CD4-positive, CD25-positive, alpha-beta regulatory T cell (primary cell): ENCODE measurements around the gene PRICKLE2. TPM values are rescaled to one million over a fixed set of nuclear protein-coding genes. Genes with fewer than 3 reads are reported as not detected.

Experiments
- ATAC-seq, 2 donors: fragments of 150-1000 bp; cut with Tn5 transposase; one replicate each; pipeline ENCODE4 v1.10.0; 2021; ENCODE audit warnings: low read depth in 2 of 2, moderate number of reproducible peaks in 2 of 2, moderate library complexity in 1 of 2
- DNase-seq, 3 donors: peaks; one replicate each; pipeline versions ENCODE4 v3.0.0 to v3.0.0-alpha.2; 2012 to 2022; ENCODE audit warnings: mixed read lengths in 1 of 3
- H3K27ac ChIP-seq: one replicate; pipeline ENCODE4 v1.7.0; 2013; ENCODE audit warnings: mild to moderate bottlenecking, low read length; ENCODE audit not compliant: insufficient read depth, poor library complexity, severe bottlenecking
- H3K27me3 ChIP-seq: one replicate; pipeline ENCODE4 v1.7.0; 2013; ENCODE audit warnings: low read length; ENCODE audit not compliant: control insufficient read depth, insufficient read depth
- H3K36me3 ChIP-seq: one replicate; pipeline ENCODE4 v1.7.0; 2013; ENCODE audit warnings: mild to moderate bottlenecking, low read length, moderate library complexity; ENCODE audit not compliant: control insufficient read depth, insufficient read depth
- H3K4me1 ChIP-seq: 2 replicates; pipeline ENCODE4 v1.7.0; 2013; ENCODE audit warnings: mild to moderate bottlenecking, low read length; ENCODE audit not compliant: insufficient read depth, control insufficient read depth, poor library complexity, severe bottlenecking
- H3K4me3 ChIP-seq: one replicate; pipeline ENCODE4 v1.7.0; 2013; ENCODE audit warnings: low read depth, mild to moderate bottlenecking, low read length, moderate library complexity
- H3K9me3 ChIP-seq, 2 experiments: 1 replicate in 1 of 2; 2 replicates in 1 of 2; pipeline ENCODE4 v1.7.0; 2013; ENCODE audit warnings: low read length in 2 of 2, mild to moderate bottlenecking in 1 of 2, moderate library complexity in 1 of 2; ENCODE audit not compliant: control insufficient read depth in 2 of 2
- H3K27ac Mint-ChIP-seq, 3 donors: one replicate each; pipeline ENCODE4 v1.8.0; 2020 to 2022; ENCODE audit warnings: mild to moderate bottlenecking in 3 of 3, mixed read lengths in 3 of 3, moderate library complexity in 2 of 3
- H3K27me3 Mint-ChIP-seq: one replicate; pipeline ENCODE4 v1.8.0; 2022; ENCODE audit warnings: mild to moderate bottlenecking, mixed read lengths
- H3K36me3 Mint-ChIP-seq: one replicate; pipeline ENCODE4 v1.8.0; 2020; ENCODE audit warnings: mixed read lengths
- H3K4me1 Mint-ChIP-seq, 4 donors: one replicate each; pipeline ENCODE4 v1.8.0; 2020 to 2022; ENCODE audit warnings: mixed read lengths in 4 of 4, mild to moderate bottlenecking in 1 of 4
- H3K4me3 Mint-ChIP-seq, 4 donors: one replicate each; pipeline ENCODE4 v1.8.0; 2020 to 2022; ENCODE audit warnings: mild to moderate bottlenecking in 4 of 4, mixed read lengths in 4 of 4, moderate library complexity in 3 of 4
- H3K9me3 Mint-ChIP-seq, 7 donors: one replicate each; pipeline ENCODE4 v1.8.0; 2020 to 2022; ENCODE audit warnings: mixed read lengths in 7 of 7, mild to moderate bottlenecking in 3 of 7, moderate library complexity in 2 of 7
- polyA plus RNA-seq, 4 donors: library from polyadenylated mRNA; unstranded; fragments of 300-500 nt; fragmentation: Illumina TruSeq; gene quantifications; one replicate each; pipeline ENCODE4 v1.2.3, GENCODE V29; 2021
- total RNA-seq: library from RNA; stranded (reverse); gene quantifications from one replicate; pipeline ENCODE4 v1.2.3, GENCODE V29; 2022

Gene PRICKLE2
- total and polyA plus RNA-seq, 5 donors from 2014 or later, result 0.15 TPM; not detected in 4

DNA sequence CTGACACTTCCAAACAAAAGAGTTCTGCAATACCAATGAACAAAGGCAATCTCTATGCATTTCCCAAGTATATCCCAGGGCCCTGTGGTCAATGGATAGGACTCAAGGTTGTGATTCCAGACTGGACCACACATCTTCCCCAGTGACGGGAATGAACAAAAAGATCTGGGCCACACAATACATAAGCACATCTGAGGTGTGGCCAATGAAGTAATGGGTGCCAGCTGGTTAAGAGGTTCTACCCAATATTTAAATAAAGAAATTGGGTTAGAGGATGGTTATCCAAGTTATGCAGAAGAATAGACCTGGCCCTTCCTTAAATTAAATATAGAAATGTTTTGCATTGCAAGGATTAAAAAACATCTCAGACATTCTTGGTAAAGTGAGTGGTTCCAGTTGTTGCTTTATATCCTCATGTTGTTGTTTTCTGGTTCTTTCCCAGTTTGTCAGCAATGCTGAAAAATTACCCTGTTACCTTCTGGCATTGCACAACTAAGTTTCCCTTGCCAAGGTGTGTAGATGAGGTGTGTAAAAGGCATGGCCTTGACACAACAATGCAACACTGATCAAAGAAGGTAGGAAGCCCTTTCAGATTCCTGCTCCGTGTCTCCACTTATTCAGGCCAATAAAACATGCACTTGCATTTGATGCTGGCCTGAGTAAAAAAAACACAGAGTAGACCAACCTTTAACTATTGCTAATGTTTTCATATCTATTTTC, 86.5 kb downstream of the PRICKLE2 start:
- Mint-ChIP-seq H3K4me3 (no peak overlapping the region), H3K4me1 (no peaks in the 10 kb centered on the region)

GRCh38 chr3:64138046-64138445, 87.2 kb downstream of the PRICKLE2 start:
- ATAC-seq (no peak), DNase-seq (no peak)
- H3K9me3 ChIP-seq, result no peaks in the 10 kb centered on the region
- Mint-ChIP-seq H3K27ac (no peak overlapping the region), H3K36me3 (no peaks in the 10 kb centered on the region), H3K9me3 (peaks cover 0 to 3% (median 0%) of the 10 kb centered on the region in 7 donors), H3K4me3 (no peak overlapping the region), H3K4me1 (no peaks in the 10 kb centered on the region), H3K27me3 (no peaks in the 10 kb centered on the region)
- H3K27ac ChIP-seq, result no peak overlapping the region
- H3K36me3 ChIP-seq, result no peaks in the 10 kb centered on the region
- H3K4me3 ChIP-seq, result no peak overlapping the region
- peaks cover 2% of the 10 kb centered on the region for H3K27me3 ChIP-seq
- H3K4me1 ChIP-seq, result no peaks in the 10 kb centered on the region

More for the DNA sequence above, 86.5 kb downstream of the PRICKLE2 start:
- Histone ChIP-seq H3K27ac (no peak overlapping the region), H3K4me3 (no peak overlapping the region), H3K36me3 (no peaks in the 10 kb centered on the region), H3K4me1 (no peaks in the 10 kb centered on the region), H3K9me3 (no peaks in the 10 kb centered on the region), H3K27me3 (peaks cover 2% of the 10 kb centered on the region)
- DNase-seq, result no peak
- no peaks in the 10 kb centered on the region for H3K36me3 Mint-ChIP-seq
- no peaks in the 10 kb centered on the region for H3K27me3 Mint-ChIP-seq
- ATAC-seq, result no peak
- H3K27ac Mint-ChIP-seq, result no peak overlapping the region
- peaks cover 0 to 3% (median 0%) of the 10 kb centered on the region in 7 donors for H3K9me3 Mint-ChIP-seq

GRCh38 chr3:64134882-64135281, 90.4 kb downstream of the PRICKLE2 start:
- no peak for DNase-seq
- no peaks in the 10 kb centered on the region for H3K9me3 ChIP-seq
- H3K4me3 Mint-ChIP-seq, result no peak overlapping the region
- no peak for ATAC-seq
- no peak overlapping the region for H3K27ac Mint-ChIP-seq
- H3K4me1 Mint-ChIP-seq, result no peaks in the 10 kb centered on the region
- no peak overlapping the region for H3K27ac ChIP-seq
- H3K4me3 ChIP-seq, result no peak overlapping the region
- peaks cover 0 to 3% (median 0%) of the 10 kb centered on the region in 7 donors for H3K9me3 Mint-ChIP-seq
- H3K36me3 ChIP-seq, result no peaks in the 10 kb centered on the region
- peaks cover 5% of the 10 kb centered on the region for H3K27me3 Mint-ChIP-seq
- H3K36me3 Mint-ChIP-seq, result no peaks in the 10 kb centered on the region
- H3K4me1 ChIP-seq, result no peaks in the 10 kb centered on the region
- no peaks in the 10 kb centered on the region for H3K27me3 ChIP-seq

- no peaks in the 10 kb centered on the region for H3K36me3 Mint-ChIP-seq
- H3K4me3 ChIP-seq, result no peak overlapping the region
- no peak overlapping the region for H3K27ac Mint-ChIP-seq
- ATAC-seq (no peak), DNase-seq (no peak)
- no peaks in the 10 kb centered on the region for H3K36me3 ChIP-seq
- H3K9me3 ChIP-seq, result no peaks in the 10 kb centered on the region
- H3K4me1 ChIP-seq, result no peaks in the 10 kb centered on the region
- peaks cover 0 to 3% (median 1%) of the 10 kb centered on the region in 7 donors for H3K9me3 Mint-ChIP-seq
- H3K4me3 Mint-ChIP-seq, result no peak overlapping the region
- H3K4me1 Mint-ChIP-seq, result no peaks in the 10 kb centered on the region
- no peaks in the 10 kb centered on the region for H3K27me3 ChIP-seq
- no peak overlapping the region for H3K27ac ChIP-seq
- peaks cover 10% of the 10 kb centered on the region for H3K27me3 Mint-ChIP-seq
These were observed 91.3 kb downstream of the PRICKLE2 start for GRCh38 chr3:64133987-64134386.

- Histone ChIP-seq H3K27ac (no peak overlapping the region), H3K27me3 (no peaks in the 10 kb centered on the region), H3K4me3 (no peak overlapping the region), H3K36me3 (no peaks in the 10 kb centered on the region), H3K4me1 (no peaks in the 10 kb centered on the region), H3K9me3 (no peaks in the 10 kb centered on the region)
- no peak overlapping the region for H3K4me3 Mint-ChIP-seq
- ATAC-seq, result no peak
- H3K27me3 Mint-ChIP-seq, result peaks cover 10% of the 10 kb centered on the region
- no peak overlapping the region for H3K27ac Mint-ChIP-seq
- no peaks in the 10 kb centered on the region for H3K36me3 Mint-ChIP-seq
- DNase-seq, result no peak
- H3K4me1 Mint-ChIP-seq, result no peaks in the 10 kb centered on the region
- peaks cover 0 to 3% (median 1%) of the 10 kb centered on the region in 7 donors for H3K9me3 Mint-ChIP-seq
These were observed 92.0 kb downstream of the PRICKLE2 start for GRCh38 chr3:64133272-64133671.

DNA sequence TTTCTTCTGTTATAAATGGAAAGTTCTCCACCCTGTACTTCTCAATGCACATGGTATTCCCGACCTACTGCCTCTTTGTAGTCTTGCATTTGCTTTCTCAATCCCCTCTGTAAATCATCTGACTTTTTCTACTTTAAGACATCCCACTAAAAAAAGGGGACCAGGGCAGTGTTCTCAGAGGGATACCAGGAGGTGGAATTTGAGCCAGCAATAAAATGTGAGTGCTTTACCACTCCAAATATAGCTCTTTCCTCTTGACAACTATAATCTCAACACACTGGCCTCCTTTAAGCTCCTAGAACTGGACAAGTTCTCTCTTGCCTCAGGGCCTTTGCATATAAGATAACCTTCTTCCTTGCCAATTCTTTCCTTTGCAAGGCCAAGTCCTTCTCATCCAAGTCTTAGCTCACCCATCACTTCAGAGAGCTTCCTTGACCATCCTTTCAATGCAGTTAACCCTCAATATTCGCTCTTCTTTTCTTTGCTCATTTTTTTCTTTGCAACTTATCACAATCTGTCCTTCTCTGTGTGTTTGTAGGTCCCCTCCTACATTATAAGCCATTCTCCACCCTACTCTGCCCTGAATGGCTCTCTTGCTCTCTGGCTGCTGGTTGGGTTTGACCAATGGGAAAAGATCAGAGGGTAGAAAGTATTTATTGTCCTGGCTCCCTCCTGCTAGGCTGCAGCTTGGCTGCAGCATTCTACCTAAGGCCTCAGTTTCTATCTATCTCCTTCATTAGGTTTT, 93.4 kb downstream of the PRICKLE2 start:
- DNase-seq (no peak), ATAC-seq (no peak)
- no peaks in the 10 kb centered on the region for H3K4me1 ChIP-seq
- Mint-ChIP-seq H3K9me3 (peaks cover 0 to 3% (median 0%) of the 10 kb centered on the region in 7 donors), H3K27ac (no peak overlapping the region), H3K4me1 (no peaks in the 10 kb centered on the region), H3K4me3 (no peak overlapping the region), H3K27me3 (peaks cover 10% of the 10 kb centered on the region), H3K36me3 (no peaks in the 10 kb centered on the region)
- no peaks in the 10 kb centered on the region for H3K27me3 ChIP-seq
- H3K27ac ChIP-seq, result no peak overlapping the region
- no peaks in the 10 kb centered on the region for H3K9me3 ChIP-seq
- no peaks in the 10 kb centered on the region for H3K36me3 ChIP-seq
- H3K4me3 ChIP-seq, result no peak overlapping the region

DNA sequence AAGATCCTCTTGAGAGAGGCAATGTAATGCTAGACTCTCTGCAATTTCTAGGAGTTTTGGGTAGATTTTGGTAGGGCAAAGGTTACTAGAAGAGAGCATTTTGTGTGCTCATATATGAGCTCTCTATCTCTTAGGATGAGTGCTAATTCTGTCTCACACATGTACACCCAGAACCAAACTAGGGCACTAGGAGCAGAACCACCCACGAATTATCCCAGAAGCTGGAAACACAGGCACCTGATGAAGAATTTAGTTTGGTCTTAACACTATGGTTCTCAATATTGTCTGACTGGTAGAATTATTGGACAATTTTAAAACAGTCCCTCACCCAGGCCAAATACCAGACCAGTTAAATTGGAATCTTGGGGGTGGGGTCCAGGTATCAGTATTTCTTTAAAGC, 94.8 kb downstream of the PRICKLE2 start:
- no peak for DNase-seq
- Histone ChIP-seq H3K4me3 (no peak overlapping the region), H3K27ac (no peak overlapping the region), H3K27me3 (no peaks in the 10 kb centered on the region), H3K4me1 (no peaks in the 10 kb centered on the region), H3K36me3 (no peaks in the 10 kb centered on the region), H3K9me3 (no peaks in the 10 kb centered on the region)
- Mint-ChIP-seq H3K36me3 (no peaks in the 10 kb centered on the region), H3K4me1 (no peaks in the 10 kb centered on the region), H3K27me3 (peaks cover 10% of the 10 kb centered on the region), H3K27ac (no peak overlapping the region), H3K4me3 (no peak overlapping the region), H3K9me3 (peaks cover 0 to 2% (median 0%) of the 10 kb centered on the region in 7 donors)
- no peak for ATAC-seq
